ENCODE data around the gene CABP7.

CABP7 gene

GRCh38 chr22:29719899-29720645, at the start of gene CABP7:
CABP7 (plus strand) TSS chr22:29720003; CDS start chr22:29720425, 422 bp downstream.
- no peak for DNase-seq

GRCh38 chr22:29670626-29671025, 49.2 kb upstream of the CABP7 start:
- DNase-seq = no peak

- DNase-seq = no peak
Measured at GRCh38 chr22:29673361-29674066, 46.3 kb upstream of the CABP7 start.

- no peak for DNase-seq
Measured at GRCh38 chr22:29674121-29674520, 45.7 kb upstream of the CABP7 start.

GRCh38 chr22:29679316-29679715, 40.5 kb upstream of the CABP7 start:
- DNase-seq = no peak

GRCh38 chr22:29683536-29683935, 36.3 kb upstream of the CABP7 start:
- DNase-seq = no peak

- no peak for DNase-seq
Measured at GRCh38 chr22:29684244-29684643, 35.6 kb upstream of the CABP7 start.

GRCh38 chr22:29689206-29689879, 30.5 kb upstream of the CABP7 start:
- DNase-seq = no peak

GRCh38 chr22:29689880-29690213, 30.0 kb upstream of the CABP7 start:
- no peak for DNase-seq

GRCh38 chr22:29690476-29690875, 29.3 kb upstream of the CABP7 start:
- no peak for DNase-seq

GRCh38 chr22:29691636-29692326, 28.0 kb upstream of the CABP7 start:
- DNase-seq = no peak

- DNase-seq = no peak
Measured at GRCh38 chr22:29692327-29692640, 27.5 kb upstream of the CABP7 start.

- no peak for DNase-seq
Measured at GRCh38 chr22:29693161-29693560, 26.6 kb upstream of the CABP7 start.

GRCh38 chr22:29693671-29694070, 26.1 kb upstream of the CABP7 start:
- no peak for DNase-seq

GRCh38 chr22:29695129-29695926, 24.5 kb upstream of the CABP7 start:
- no peak for DNase-seq

GRCh38 chr22:29697853-29698598, 21.8 kb upstream of the CABP7 start:
- DNase-seq = no peak

GRCh38 chr22:29700206-29700899, 19.4 kb upstream of the CABP7 start:
- no peak for DNase-seq

- DNase-seq = no peak
Measured at GRCh38 chr22:29700900-29701154, 19.0 kb upstream of the CABP7 start.

GRCh38 chr22:29701155-29701999, 18.4 kb upstream of the CABP7 start:
- DNase-seq = no peak
